ENCODE data around the gene SLC6A19.

DNA sequence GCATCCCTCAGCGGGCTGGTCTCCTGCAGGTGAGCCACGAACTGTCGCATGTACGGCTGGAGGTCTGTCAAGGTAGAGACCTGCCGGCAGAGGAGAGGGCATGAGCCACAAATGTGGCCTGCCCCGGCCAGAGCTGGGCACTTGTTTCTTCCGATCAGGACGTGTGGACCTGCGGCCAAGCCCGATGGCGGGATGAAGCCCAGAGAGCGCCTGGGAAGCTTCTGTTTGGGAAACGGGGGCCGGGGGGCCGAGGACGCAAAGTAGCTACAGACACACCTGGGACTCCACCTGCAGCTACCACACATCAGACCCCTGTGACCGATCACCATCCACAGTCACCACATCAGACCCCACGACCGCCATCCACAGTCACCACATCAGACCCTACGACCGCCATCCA is 70.8 kb downstream of the SLC6A19 start:
- TF ChIP-seq POLR2A (IDR thresholded peaks at IDR 0.05; ENCODE audit: low read length) (no peak), GATA1 (IDR thresholded peaks at IDR 0.05; ENCODE audit: low read depth, low read length) (no peak)

All from erythroblast (primary cell).